ENCODE data around the gene CBFB. TPM values are rescaled to one million over a fixed set of nuclear protein-coding genes. Genes with fewer than 3 reads are reported as not detected.

CBFB gene
- total RNA-seq, 6 donors from 2014 or later = 31.4 to 73.4 (median 54.1) TPM

- no peaks in the 10 kb centered on the region for H3K4me1 ChIP-seq
- WGBS, 2 donors = 98 to 100% methylated on average over 2 of the region's 2 CpGs
- peaks cover 4 to 40% (median 22%) of the 10 kb centered on the region in 4 donors for H3K36me3 ChIP-seq
Measured at GRCh38 chr16:67075331-67075730, 46.4 kb downstream of the CBFB start.

DNA sequence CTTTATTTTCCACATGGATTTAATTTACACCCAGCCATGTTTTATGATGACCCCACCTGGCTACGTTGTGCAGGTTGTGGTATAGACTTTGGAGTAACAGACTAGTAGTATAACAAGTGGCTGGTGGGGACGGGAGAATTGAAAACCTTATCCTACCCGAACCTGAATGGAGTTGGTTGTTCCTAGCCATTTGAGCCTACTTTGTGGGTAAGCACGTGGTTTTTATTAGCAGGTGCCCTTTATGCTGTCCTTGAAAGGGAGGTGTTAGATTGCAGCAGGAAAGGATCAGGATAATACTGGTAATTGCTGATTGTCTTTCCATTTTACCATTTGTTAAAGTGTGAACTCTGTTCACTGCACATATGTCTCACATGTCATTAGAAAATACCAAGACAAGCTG is 48.9 kb downstream of the CBFB start:
- H3K4me1 ChIP-seq = no peaks in the 10 kb centered on the region
- peaks cover 4 to 30% (median 17%) of the 10 kb centered on the region in 4 donors for H3K36me3 ChIP-seq
- H3K9me3 ChIP-seq = no peaks in the 10 kb centered on the region
- H3K27ac ChIP-seq = no peak overlapping the region
- TF ChIP-seq CTCF (IDR thresholded peaks at IDR 0.05) (no peak), EP300 (IDR thresholded peaks at IDR 0.05) (no peak), POLR2AphosphoS5 (IDR thresholded peaks at IDR 0.05) (no peak), POLR2A (IDR thresholded peaks at IDR 0.05) (no peak)
- no peaks in the 10 kb centered on the region for H3K27me3 ChIP-seq
- whole genome bisulfite sequencing, 2 donors = 84 to 93% methylated on average over 4 of the region's 4 CpGs
- ATAC-seq (ENCODE audit: low FRiP score in 2 of 2) = no peak
- no peak for DNase-seq
- no peak overlapping the region for H3K4me3 ChIP-seq

More at GRCh38 chr16:67075331-67075730, 46.4 kb downstream of the CBFB start:
- ATAC-seq (ENCODE audit: low FRiP score in 2 of 2) (no peak), DNase-seq (no peak)
- no peak overlapping the region for H3K4me3 ChIP-seq
- H3K27me3 ChIP-seq = no peaks in the 10 kb centered on the region
- no peak overlapping the region for H3K27ac ChIP-seq
- H3K9me3 ChIP-seq = no peaks in the 10 kb centered on the region
- TF ChIP-seq EP300 (IDR thresholded peaks at IDR 0.05) = no peak
- TF ChIP-seq CTCF (IDR thresholded peaks at IDR 0.05) = no peak

DNA sequence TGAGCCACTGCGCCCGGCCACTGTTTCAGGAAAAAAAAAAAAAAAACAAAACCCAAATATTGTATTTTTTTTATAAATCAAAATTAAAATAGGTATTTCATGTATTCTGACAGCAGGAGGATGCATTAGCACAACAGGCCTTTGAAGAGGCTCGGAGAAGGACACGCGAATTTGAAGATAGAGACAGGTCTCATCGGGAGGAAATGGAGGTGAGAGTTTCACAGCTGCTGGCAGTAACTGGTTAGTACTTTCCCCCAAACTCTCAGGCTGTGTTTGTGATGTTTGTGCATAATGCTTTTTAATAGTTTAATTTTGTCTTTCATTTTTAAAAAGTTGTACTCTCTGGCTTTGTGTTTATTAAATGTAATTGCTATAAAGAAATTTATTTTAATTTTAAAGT is 53.2 kb downstream of the CBFB start:
- ATAC-seq (ENCODE audit: low FRiP score in 2 of 2) (no peak), DNase-seq (no peak)
- H3K9me3 ChIP-seq = no peaks in the 10 kb centered on the region
- H3K4me3 ChIP-seq = no peak overlapping the region
- no peak for TF ChIP-seq POLR2AphosphoS5 (IDR thresholded peaks at IDR 0.05)
- TF ChIP-seq CTCF (IDR thresholded peaks at IDR 0.05) = no peak
- no peak for TF ChIP-seq POLR2A (IDR thresholded peaks at IDR 0.05)
- TF ChIP-seq EP300 (IDR thresholded peaks at IDR 0.05) = no peak
- no peaks in the 10 kb centered on the region for H3K27me3 ChIP-seq
- H3K27ac ChIP-seq = no peak overlapping the region
- H3K36me3 ChIP-seq = peaks cover 0 to 15% (median 3%) of the 10 kb centered on the region in 4 donors
- H3K4me1 ChIP-seq = peaks cover 0 to 3% (median 0%) of the 10 kb centered on the region in 4 donors
- 90 to 91% methylated on average over 6 of the region's 6 CpGs for WGBS, 2 donors

- 90 to 93% methylated on average over 1 of the region's 1 CpG for WGBS, 2 donors
- Histone ChIP-seq H3K27me3 (no peaks in the 10 kb centered on the region), H3K4me1 (peaks cover 0 to 3% (median 0%) of the 10 kb centered on the region in 4 donors), H3K36me3 (peaks cover 0 to 14% (median 2%) of the 10 kb centered on the region in 4 donors), H3K9me3 (no peaks in the 10 kb centered on the region), H3K4me3 (no peak overlapping the region), H3K27ac (no peak overlapping the region)
- no peak for ATAC-seq (ENCODE audit: low FRiP score in 2 of 2)
- no peak for TF ChIP-seq CTCF (IDR thresholded peaks at IDR 0.05)
- no peak for TF ChIP-seq POLR2AphosphoS5 (IDR thresholded peaks at IDR 0.05)
- TF ChIP-seq POLR2A (IDR thresholded peaks at IDR 0.05) = no peak
- no peak for TF ChIP-seq EP300 (IDR thresholded peaks at IDR 0.05)
- DNase-seq = no peak
Measured at GRCh38 chr16:67082891-67083290, 53.9 kb downstream of the CBFB start.

DNA sequence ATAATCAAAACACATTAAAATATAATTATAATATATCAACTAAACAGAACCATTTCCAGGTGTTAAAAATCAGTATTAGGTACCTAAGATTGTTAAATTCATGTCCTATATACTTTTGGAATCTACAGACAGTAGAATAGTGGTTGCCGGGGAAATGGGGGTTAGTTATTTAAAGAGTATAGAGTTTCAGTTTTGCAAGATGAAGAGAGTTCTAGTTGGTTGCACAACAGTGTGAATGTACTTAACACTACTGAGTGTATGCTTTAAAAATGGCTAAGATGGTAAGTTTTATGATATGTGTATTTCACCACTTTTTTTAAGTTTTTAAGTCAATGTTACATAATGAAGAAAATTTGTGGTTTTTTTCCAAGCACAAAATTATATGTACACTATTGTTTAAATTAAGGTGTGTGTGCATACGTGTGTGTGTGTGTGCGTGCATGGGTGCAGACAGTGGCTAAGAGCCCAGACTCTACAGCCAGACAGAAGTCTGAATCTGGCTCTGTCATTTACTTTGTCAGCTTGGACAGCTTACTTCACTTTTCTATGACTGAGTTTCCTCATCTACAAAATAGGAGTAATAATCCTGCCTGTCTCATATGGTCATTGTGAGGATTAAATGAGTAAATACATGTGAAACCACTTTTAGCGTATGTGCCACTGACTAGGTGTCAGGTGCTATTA is 55.5 kb downstream of the CBFB start:
- no peaks in the 10 kb centered on the region for H3K9me3 ChIP-seq
- ATAC-seq (ENCODE audit: low FRiP score in 2 of 2) (no peak), DNase-seq (no peak)
- TF ChIP-seq EP300 (IDR thresholded peaks at IDR 0.05) = no peak
- TF ChIP-seq POLR2AphosphoS5 (IDR thresholded peaks at IDR 0.05) = no peak
- TF ChIP-seq CTCF (IDR thresholded peaks at IDR 0.05) = no peak
- TF ChIP-seq POLR2A (IDR thresholded peaks at IDR 0.05) = no peak
- H3K27ac ChIP-seq = no peak overlapping the region
- H3K4me3 ChIP-seq = no peak overlapping the region
- H3K27me3 ChIP-seq = no peaks in the 10 kb centered on the region
- 72 to 78% methylated on average over 4 of the region's 4 CpGs for WGBS, 2 donors
- H3K36me3 ChIP-seq = peaks cover 0 to 10% (median 4%) of the 10 kb centered on the region in 4 donors
- H3K4me1 ChIP-seq = peaks cover 0 to 3% (median 0%) of the 10 kb centered on the region in 4 donors
